HL-60 (cell line): ENCODE measurements around the gene DAAM2.

Experiments
- CTCF ChIP-seq: IDR thresholded peaks from one replicate; pipeline ENCODE4 v1.5.1; 2011; ENCODE audit warnings: low read length, control low read depth, inconsistent platforms; ENCODE audit not compliant: insufficient read depth
- GABPA ChIP-seq: IDR thresholded peaks from 2 replicates; pipeline ENCODE4 v1.6.1; 2012; ENCODE audit warnings: low read depth
- POLR2AphosphoS5 ChIP-seq: IDR thresholded peaks from 2 replicates; pipeline ENCODE4 v1.6.1; 2012; ENCODE audit warnings: low read depth
- REST ChIP-seq: IDR thresholded peaks from 2 replicates; pipeline ENCODE4 v1.6.1; 2012; ENCODE audit warnings: low read depth; ENCODE audit not compliant: insufficient replicate concordance
- SPI1 ChIP-seq: IDR thresholded peaks from 2 replicates; pipeline ENCODE4 v1.6.1; 2012; ENCODE audit warnings: low read depth, mild to moderate bottlenecking, borderline replicate concordance

DNA sequence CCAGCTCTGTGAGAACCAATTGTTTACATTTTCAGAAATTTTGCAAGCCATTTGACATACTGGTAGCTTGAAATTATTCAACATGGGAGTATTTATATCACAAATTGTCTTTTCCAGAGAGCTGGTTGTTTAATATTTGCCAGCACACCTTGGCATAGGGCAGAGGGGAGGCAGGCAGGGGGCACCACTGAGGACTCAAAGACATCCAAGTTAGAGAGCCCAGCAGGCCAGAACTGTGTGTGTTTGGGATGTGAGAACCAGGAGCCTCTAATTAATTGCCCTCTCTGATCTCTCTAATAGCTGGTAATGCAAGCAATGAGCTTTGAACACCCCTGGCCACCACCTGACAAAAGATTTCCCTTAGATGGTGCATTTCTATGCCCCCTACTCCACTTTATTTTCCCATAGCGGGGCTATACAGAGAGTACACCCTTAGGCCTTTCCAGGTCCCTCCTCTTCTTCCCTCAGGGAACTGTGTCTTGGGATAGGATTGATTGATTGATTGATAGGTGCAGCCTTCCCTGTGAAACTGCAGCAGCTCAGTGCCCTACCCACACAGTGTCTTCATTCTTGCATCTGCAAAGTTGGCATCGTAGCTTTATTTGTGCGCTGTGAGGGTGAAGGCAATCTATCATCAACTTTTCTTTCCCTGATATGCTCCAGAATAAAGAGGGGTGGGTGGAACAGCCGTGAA, 112.9 kb downstream of the DAAM2 start:
- no peak for TF ChIP-seq CTCF
- no peak for TF ChIP-seq POLR2AphosphoS5
- no peak for TF ChIP-seq REST
- no peak for TF ChIP-seq GABPA
- no peak for TF ChIP-seq SPI1
